Lower leg skin (tissue), 3 donors: ENCODE measurements around the gene ARFIP1.

Experiments
- CTCF ChIP-seq, 3 donors: fragments of 450-650 bp; IDR thresholded peaks; one replicate each; pipeline ENCODE4 v1.5.1; 2016; ENCODE audit warnings: antibody characterized with exemption in 3 of 3, mild to moderate bottlenecking in 3 of 3, moderate library complexity in 2 of 3
- POLR2A ChIP-seq, 2 donors: fragments of 450-650 bp; IDR thresholded peaks; one replicate each; pipeline ENCODE4 v1.6.1; 2016 to 2017; ENCODE audit warnings: antibody characterized with exemption in 2 of 2, mild to moderate bottlenecking in 1 of 2, moderate library complexity in 1 of 2

DNA sequence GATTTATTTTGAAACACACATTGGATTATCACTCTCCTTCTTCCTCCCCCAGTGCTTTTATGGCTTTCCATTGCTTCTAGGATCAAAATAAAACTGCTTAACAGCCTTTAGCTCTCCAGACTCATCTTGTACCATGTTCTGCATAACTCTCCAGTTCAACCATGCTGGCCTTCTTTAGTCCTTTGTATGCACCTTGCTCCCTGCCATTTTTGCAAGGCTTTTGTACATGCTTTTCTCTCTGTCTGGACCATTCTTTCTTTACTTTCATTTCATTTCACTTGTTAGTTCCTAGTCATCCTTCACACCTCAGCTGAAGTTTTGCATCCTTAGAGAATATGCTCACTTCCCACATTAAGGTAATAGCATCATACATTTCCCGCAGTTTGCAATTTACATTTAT lies 6.9 kb downstream of the ARFIP1 start:
- TF ChIP-seq CTCF (IDR thresholded peaks at IDR 0.05) (no peak), POLR2A (IDR thresholded peaks at IDR 0.05) (no peak)
